PFSK-1 (cell line): ENCODE data around the gene PLK5.

Source experiments
- FOXP2 ChIP-seq: optimal IDR thresholded peaks from 2 replicates; pipeline ENCODE3; 2011; ENCODE audit warnings: borderline replicate concordance, control low read depth, inconsistent platforms; ENCODE audit not compliant: insufficient read depth; ENCODE audit errors: extremely low read length, extremely low read depth
- POLR2AphosphoS5 ChIP-seq: IDR thresholded peaks from 2 replicates; pipeline ENCODE4 v1.6.1; 2012; ENCODE audit warnings: low read depth, mild to moderate bottlenecking, control low read depth, low read length, moderate library complexity
- REST ChIP-seq, 2 experiments: IDR thresholded peaks; 2 replicates each; pipeline versions ENCODE4 v1.6.1 to v1.8.0; 2011 to 2012; ENCODE audit warnings: low read depth in 2 of 2, low read length in 2 of 2, control low read depth in 1 of 2, inconsistent platforms in 1 of 2, mild to moderate bottlenecking in 1 of 2, moderate library complexity in 1 of 2; ENCODE audit not compliant: insufficient read depth in 1 of 2
- SIN3A ChIP-seq: IDR thresholded peaks from 2 replicates; pipeline ENCODE4 v1.6.1; 2012; ENCODE audit warnings: mild to moderate bottlenecking, low read length, moderate library complexity, borderline replicate concordance; ENCODE audit not compliant: insufficient read depth
- TAF1 ChIP-seq: IDR thresholded peaks from 2 replicates; pipeline ENCODE4 v1.6.1; 2012; ENCODE audit warnings: low read length, control low read depth, borderline replicate concordance; ENCODE audit not compliant: insufficient read depth

Gene PLK5

GRCh38 chr19:1554968-1555367 lies 31.1 kb downstream of the PLK5 start:
- no peak for TF ChIP-seq POLR2AphosphoS5
- no peak for TF ChIP-seq TAF1
- no peak for TF ChIP-seq FOXP2
- no peak for TF ChIP-seq SIN3A
- TF ChIP-seq REST (IDR thresholded peaks at IDR 0.05; ENCODE audit: insufficient read depth in 1 of 2, low read depth in 2 of 2, low read length in 2 of 2), result no peak

- no peak for TF ChIP-seq SIN3A
- no peak for TF ChIP-seq TAF1
- no peak for TF ChIP-seq POLR2AphosphoS5
- no peak for TF ChIP-seq FOXP2
- no peak for TF ChIP-seq REST (IDR thresholded peaks at IDR 0.05; ENCODE audit: insufficient read depth in 1 of 2, low read depth in 2 of 2, low read length in 2 of 2)
Measured at GRCh38 chr19:1555487-1556389, 31.9 kb downstream of the PLK5 start.

GRCh38 chr19:1556390-1557070 lies 32.7 kb downstream of the PLK5 start:
- TF ChIP-seq TAF1, result no peak
- no peak for TF ChIP-seq FOXP2
- no peak for TF ChIP-seq SIN3A
- no peak for TF ChIP-seq REST (IDR thresholded peaks at IDR 0.05; ENCODE audit: insufficient read depth in 1 of 2, low read depth in 2 of 2, low read length in 2 of 2)
- no peak for TF ChIP-seq POLR2AphosphoS5

- TF ChIP-seq REST (IDR thresholded peaks at IDR 0.05; ENCODE audit: insufficient read depth in 1 of 2, low read depth in 2 of 2, low read length in 2 of 2) (no peak), TAF1 (no peak), POLR2AphosphoS5 (no peak), FOXP2 (no peak), SIN3A (no peak)
Measured at GRCh38 chr19:1558552-1558951, 34.7 kb downstream of the PLK5 start.
